Left forelimb (tissue), 1 donor: ENCODE results near the gene GABRA4.
A peak's percentile ranks its signal among the peaks of the same experiment; 100 is the strongest.

Source experiments
- DNase-seq: peaks from one replicate; pipeline ENCODE4 v3.0.0-alpha.2; 2018; ENCODE audit warnings: low spot score

GABRA4 gene

GRCh38 chr4:46993075-46994006 is at the start of gene GABRA4:
GABRA4 (minus strand) TSS chr4:46993581; CDS start chr4:46993424, 157 bp downstream.
- DNase-seq, result no peak

DNA sequence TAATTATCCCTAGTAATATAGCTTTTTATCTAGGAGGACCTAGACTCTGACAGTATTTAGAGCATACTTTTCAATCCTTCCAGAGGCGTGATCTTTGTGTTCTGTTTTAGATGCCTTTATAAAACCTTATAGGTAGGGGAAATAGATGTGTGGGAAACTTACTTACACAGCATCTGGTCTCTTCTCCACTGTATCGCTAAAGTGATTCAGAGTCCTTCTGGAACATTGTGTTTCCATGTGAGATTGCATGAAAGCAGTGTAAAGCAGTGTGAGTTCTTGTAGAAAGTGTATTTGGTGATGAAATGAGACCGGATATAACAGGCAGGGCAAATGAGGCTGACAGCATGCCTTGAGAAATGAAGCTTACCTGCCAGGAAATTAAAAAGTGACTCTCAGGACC is 47.4 kb upstream of the GABRA4 start:
- DNase-seq, result no peak

DNA sequence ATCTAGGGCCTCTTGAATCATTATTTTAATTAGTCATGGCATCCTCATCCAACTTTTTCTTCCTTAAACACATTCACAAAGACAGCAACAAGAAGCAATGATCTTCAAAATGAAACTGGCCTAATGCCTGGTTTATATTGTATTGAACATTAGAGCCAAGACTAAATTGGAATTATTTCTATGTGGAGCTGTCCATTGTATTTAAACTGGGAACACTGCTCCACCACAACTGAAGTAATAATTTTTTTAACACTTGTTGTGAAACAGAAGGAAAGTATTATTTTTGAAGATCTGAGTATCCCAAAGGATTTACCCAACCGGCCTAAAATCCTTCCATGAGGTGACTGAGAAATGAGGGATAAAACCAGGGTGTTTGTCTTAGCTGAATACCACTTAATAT is 44.9 kb upstream of the GABRA4 start:
- no peak for DNase-seq

- DNase-seq, result peak; percentile 80
Measured at GRCh38 chr4:47032405-47033106, 39.2 kb upstream of the GABRA4 start.

- DNase-seq, result no peak
Measured at GRCh38 chr4:47031751-47032404, 38.5 kb upstream of the GABRA4 start.

- DNase-seq, result peak; percentile 70
Measured at GRCh38 chr4:47031011-47031678, 37.8 kb upstream of the GABRA4 start, which contains the start of gene GABRB1. GABRB1 (plus strand) TSS chr4:47031567.

- no peak for DNase-seq
Measured at GRCh38 chr4:47017494-47017893, 24.1 kb upstream of the GABRA4 start.

GRCh38 chr4:47017081-47017480 is 23.7 kb upstream of the GABRA4 start:
- no peak for DNase-seq

DNA sequence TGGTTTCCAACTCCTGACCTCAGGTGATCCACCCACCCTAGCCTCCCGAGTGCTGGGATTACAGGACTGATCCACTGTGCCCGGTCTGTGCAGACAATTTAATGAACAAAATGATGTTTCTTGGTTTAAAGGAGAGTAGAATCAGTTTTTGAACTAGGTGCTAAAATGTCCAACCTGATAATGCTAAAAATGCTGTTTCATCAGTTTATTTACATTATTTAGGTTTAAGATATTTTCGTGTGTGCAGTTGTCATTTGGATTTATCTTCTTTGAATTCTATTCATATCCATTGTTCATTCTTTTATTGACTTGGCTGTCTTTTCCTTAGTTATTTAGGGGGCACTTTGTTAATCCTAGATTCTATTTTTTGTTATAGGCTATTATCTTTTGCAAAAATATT is 20.0 kb upstream of the GABRA4 start:
- no peak for DNase-seq

- DNase-seq, result no peak
Measured at GRCh38 chr4:47012676-47013075, 19.3 kb upstream of the GABRA4 start.

DNA sequence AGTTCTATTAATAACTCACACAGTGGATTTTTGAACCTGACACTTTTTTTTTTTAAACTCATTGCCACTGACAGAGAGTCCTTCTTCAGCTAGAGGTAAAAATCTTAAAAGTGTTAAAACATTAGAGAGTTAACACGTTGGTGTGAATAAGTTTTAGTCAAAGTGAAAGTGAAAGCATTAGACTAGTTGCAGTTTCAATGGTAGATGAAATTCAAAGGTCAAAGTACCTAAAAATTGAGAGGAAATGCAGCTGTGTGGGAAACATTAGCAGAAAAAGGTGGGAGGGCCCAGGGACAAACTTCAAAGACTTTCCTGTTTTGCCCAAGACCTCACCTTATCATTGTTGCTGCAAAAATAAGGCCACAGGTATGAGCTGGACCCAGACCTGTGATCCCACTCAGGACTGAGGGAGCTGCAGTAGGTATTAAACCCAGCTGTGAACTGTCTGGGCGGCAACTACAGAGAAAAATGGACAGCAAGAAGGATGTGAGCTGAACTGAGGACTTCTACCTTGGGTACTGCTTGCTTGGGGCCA is 17.6 kb upstream of the GABRA4 start:
- DNase-seq, result no peak

- DNase-seq, result no peak
Measured at GRCh38 chr4:47010347-47010911, 17.0 kb upstream of the GABRA4 start.

GRCh38 chr4:47002580-47002979 is 9.2 kb upstream of the GABRA4 start:
- DNase-seq, result no peak

GRCh38 chr4:47000406-47000805 is 7.0 kb upstream of the GABRA4 start:
- DNase-seq, result no peak

GRCh38 chr4:46999566-46999965 is 6.2 kb upstream of the GABRA4 start:
- no peak for DNase-seq

- no peak for DNase-seq
Measured at GRCh38 chr4:46994007-46994405, 625 bp upstream of the GABRA4 start.

- DNase-seq, result no peak
Measured at GRCh38 chr4:46992338-46992737, 1.0 kb downstream of the GABRA4 start.

DNA sequence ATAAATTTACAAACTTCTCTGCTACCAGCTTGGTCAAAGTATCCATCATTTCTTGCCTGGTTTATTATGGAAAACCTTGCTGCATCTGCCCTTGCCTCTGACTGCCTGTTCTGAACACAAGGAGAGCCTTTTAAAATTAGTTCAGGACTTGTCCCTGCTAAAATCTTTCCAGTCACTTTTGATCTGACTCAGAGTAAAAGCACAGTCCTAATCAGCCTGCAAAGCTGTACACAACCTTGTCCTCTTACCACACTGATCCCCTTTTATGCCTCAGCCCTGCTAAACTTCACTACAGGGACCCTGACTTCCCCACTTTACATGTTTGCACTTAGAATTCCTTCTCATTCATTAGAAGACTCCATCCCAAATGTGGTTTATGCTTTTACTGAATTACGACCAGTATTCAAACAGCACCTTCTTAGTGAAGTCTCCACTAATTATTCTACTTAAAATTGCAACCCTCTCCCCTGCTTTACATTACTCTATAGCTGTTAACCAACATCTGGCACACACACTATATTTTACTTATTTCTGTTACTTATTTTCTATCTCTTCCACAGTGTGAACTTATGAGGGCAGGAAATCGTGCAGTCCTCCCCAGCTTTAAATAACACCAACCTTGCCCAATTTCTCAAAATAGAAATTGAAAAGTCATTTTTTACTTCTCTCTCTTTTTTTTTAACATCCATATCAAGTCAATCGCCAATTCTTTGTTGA is 6.3 kb downstream of the GABRA4 start:
- DNase-seq, result no peak

DNA sequence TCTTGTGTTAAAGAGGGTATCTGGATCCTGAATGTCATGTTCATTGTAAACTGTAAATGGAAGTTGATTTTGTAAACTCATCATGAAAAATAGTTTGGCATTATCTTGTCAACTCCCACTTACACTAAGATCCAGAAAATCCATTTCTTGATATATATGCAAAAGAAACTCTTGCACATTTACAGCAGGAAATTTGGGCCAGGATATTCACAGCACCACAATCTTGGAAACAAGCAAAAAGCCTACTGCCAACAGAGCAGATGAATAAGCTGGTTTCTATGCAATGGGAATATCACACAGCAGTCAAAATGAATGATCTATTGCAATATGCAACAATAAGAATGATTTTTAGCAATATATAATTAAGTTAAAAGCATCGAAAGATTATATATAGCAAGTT is 8.6 kb downstream of the GABRA4 start:
- no peak for DNase-seq

- DNase-seq, result no peak
Measured at GRCh38 chr4:46980851-46981250, 12.5 kb downstream of the GABRA4 start.

- DNase-seq, result no peak
Measured at GRCh38 chr4:46979726-46980125, 13.7 kb downstream of the GABRA4 start.
